Ishikawa (cell line): ENCODE results near the gene AGT.

Experiments
- CEBPB ChIP-seq: IDR thresholded peaks from 2 replicates; pipeline ENCODE4 v1.6.1; 2012
- CREB1 ChIP-seq: IDR thresholded peaks from 2 replicates; pipeline ENCODE4 v1.6.1; 2012; ENCODE audit warnings: low read depth
- EP300 ChIP-seq: IDR thresholded peaks from 2 replicates; pipeline ENCODE4 v1.6.1; 2012; ENCODE audit warnings: borderline replicate concordance
- YY1 ChIP-seq: IDR thresholded peaks from 2 replicates; pipeline ENCODE4 v1.6.1; 2012; ENCODE audit warnings: low read depth

- TF ChIP-seq CEBPB (no peak), CREB1 (no peak), EP300 (no peak), YY1 (no peak)
These were observed 11.5 kb upstream of the AGT start for GRCh38 chr1:230725256-230726012.
